T-helper 22 cell (primary cell): ENCODE results near the gene PRRC2B.
"Not testable (repeated sequence)": the region's sequence is repeated elsewhere in the genome, so short reads cannot be mapped to it uniquely, and the experiment has no call there.

ENCODE experiments used
- DNase-seq: peaks from one replicate; pipeline ENCODE4 v3.0.0-alpha.2; 2020; ENCODE audit warnings: low read depth

The PRRC2B gene

GRCh38 chr9:131545003-131545785 is 151.3 kb downstream of the PRRC2B start, which contains the start of gene PRRT1B:
Gene PRRT1B, plus strand, starts transcription at chr9:131545523. Its CDS starts 93 bp downstream, at chr9:131545616.
- DNase-seq: no peak

- no peak for DNase-seq
These were observed 152.0 kb downstream of the PRRC2B start for GRCh38 chr9:131545786-131546335.

- no peak for DNase-seq
These were observed 152.6 kb downstream of the PRRC2B start for GRCh38 chr9:131546336-131547084.

- DNase-seq: not testable (repeated sequence)
These were observed 155.3 kb downstream of the PRRC2B start for GRCh38 chr9:131549186-131549585.
